ENCODE measurements around the gene PLP1.

PLP1 gene

GRCh38 chrX:103825881-103826280 lies 49.2 kb downstream of the PLP1 start:
- no peak for DNase-seq (ENCODE audit: low read depth in 2 of 2, low spot score in 1 of 2)

- DNase-seq (ENCODE audit: low read depth in 2 of 2, low spot score in 1 of 2): no peak
Measured at GRCh38 chrX:103828529-103828928, 51.9 kb downstream of the PLP1 start.

- no peak for DNase-seq (ENCODE audit: low read depth in 2 of 2, low spot score in 1 of 2)
Measured at GRCh38 chrX:103830848-103831247, 54.2 kb downstream of the PLP1 start.

- DNase-seq (ENCODE audit: low read depth in 2 of 2, low spot score in 1 of 2): peak in 1 of 2 donors; percentile 31
Measured at GRCh38 chrX:103831342-103831802, 54.7 kb downstream of the PLP1 start.

GRCh38 chrX:103831803-103832544 lies 55.3 kb downstream of the PLP1 start, which contains the start of gene RAB9B:
Gene RAB9B, minus strand, starts transcription at chrX:103832257. Its CDS starts 6,473 bp downstream, at chrX:103825784.
- DNase-seq (ENCODE audit: low read depth in 2 of 2, low spot score in 1 of 2): peak in 1 of 2 donors; percentile 2

DNA sequence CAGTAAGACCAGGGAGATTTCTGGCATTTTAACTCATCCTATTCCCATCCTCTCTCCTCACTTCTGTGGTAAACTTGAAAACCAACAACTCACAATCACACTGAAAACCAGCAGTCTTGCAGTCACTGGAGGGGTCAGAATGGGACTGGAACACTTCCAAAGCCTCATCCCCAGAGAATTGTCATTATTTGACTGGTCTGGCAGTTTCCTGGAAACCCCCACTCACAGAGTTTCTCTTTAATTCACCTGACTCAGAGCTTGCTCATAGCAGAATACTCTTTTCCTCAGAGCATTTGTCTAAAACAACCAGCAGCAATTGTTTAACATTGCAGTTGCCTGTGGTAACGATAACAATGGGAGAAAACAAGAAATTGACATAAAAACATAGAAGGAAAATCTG lies 62.8 kb downstream of the PLP1 start:
- no peak for DNase-seq (ENCODE audit: low read depth in 2 of 2, low spot score in 1 of 2)

All from stimulated activated CD8-positive, alpha-beta memory T cell treated with anti-CD3 and anti-CD28 coated beads, Interleukin-4, amount 100 ng/mL, for 1 hour (primary cell).